HG03439 (cell line): Measurements from ENCODE around the gene TRPV2.
A peak's percentile ranks its signal among the peaks of the same experiment; 100 is the strongest.
"Not testable (repeated sequence)": the region's sequence is repeated elsewhere in the genome, so short reads cannot be mapped to it uniquely, and the experiment has no call there.

Experiments
- ATAC-seq: cut with Tn5 transposase; IDR thresholded peaks from one replicate; pipeline ENCODE4 v1.9.1; 2021; ENCODE audit warnings: mild to moderate bottlenecking, moderate library complexity; ENCODE audit not compliant: unreplicated experiment

Gene TRPV2

GRCh38 chr17:16435925-16436886 lies 20.8 kb downstream of the TRPV2 start:
- ATAC-seq, result no peak

- ATAC-seq, result no peak
Observed at GRCh38 chr17:16437083-16437482, 21.7 kb downstream of the TRPV2 start.

- no peak for ATAC-seq
Observed at GRCh38 chr17:16438173-16438556, 22.8 kb downstream of the TRPV2 start.

- peak; percentile 70 for ATAC-seq
Observed at GRCh38 chr17:16438557-16439302, 23.4 kb downstream of the TRPV2 start.

- ATAC-seq, result no peak
Observed at GRCh38 chr17:16439303-16439791, 24.0 kb downstream of the TRPV2 start.

GRCh38 chr17:16439811-16440351 lies 24.5 kb downstream of the TRPV2 start:
- ATAC-seq, result no peak

GRCh38 chr17:16440354-16440753 lies 25.0 kb downstream of the TRPV2 start:
- ATAC-seq, result not testable (repeated sequence)

GRCh38 chr17:16440901-16441629 lies 25.7 kb downstream of the TRPV2 start:
- no peak for ATAC-seq

GRCh38 chr17:16442141-16442540 lies 26.8 kb downstream of the TRPV2 start:
- ATAC-seq, result no peak

GRCh38 chr17:16442594-16443510 lies 27.5 kb downstream of the TRPV2 start:
- ATAC-seq, result no peak

GRCh38 chr17:16443511-16444257 lies 28.3 kb downstream of the TRPV2 start:
- no peak for ATAC-seq

- no peak for ATAC-seq
Observed at GRCh38 chr17:16444258-16444886, 29.0 kb downstream of the TRPV2 start.

- no peak for ATAC-seq
Observed at GRCh38 chr17:16446338-16446983, 31.1 kb downstream of the TRPV2 start.

- ATAC-seq, result no peak
Observed at GRCh38 chr17:16447676-16448075, 32.3 kb downstream of the TRPV2 start.

GRCh38 chr17:16448490-16448889 lies 33.1 kb downstream of the TRPV2 start:
- ATAC-seq, result no peak

GRCh38 chr17:16449121-16449570 lies 33.8 kb downstream of the TRPV2 start:
- no peak for ATAC-seq

- no peak for ATAC-seq
Observed at GRCh38 chr17:16450028-16450427, 34.7 kb downstream of the TRPV2 start.

GRCh38 chr17:16452268-16452667 lies 36.9 kb downstream of the TRPV2 start:
- ATAC-seq, result not testable (repeated sequence)
